ENCODE results near the gene LDHA.

DNA sequence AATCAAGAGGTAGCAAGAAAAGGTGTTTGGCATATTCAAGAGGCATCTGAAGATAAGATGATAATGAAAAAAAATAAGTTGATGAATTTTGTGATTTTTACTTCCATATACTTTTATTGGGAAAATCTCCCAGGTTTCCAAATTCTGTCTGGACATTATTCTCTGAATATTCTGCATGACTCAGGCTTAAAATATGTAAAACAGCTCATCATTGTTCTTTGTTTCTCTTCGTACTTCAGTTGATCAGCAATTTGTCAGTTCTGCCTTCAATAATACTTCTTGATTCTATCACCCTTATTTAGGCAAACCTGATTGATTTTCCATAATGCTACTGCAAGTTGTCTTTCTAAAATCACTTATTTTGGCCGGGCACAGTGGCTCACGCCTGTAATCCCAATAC lies 41.8 kb upstream of the LDHA start:
- TF ChIP-seq CTCF (IDR thresholded peaks at IDR 0.05), result no peak
- no peak for TF ChIP-seq ZFX (IDR thresholded peaks at IDR 0.05; ENCODE audit: borderline replicate concordance)
